Urinary bladder (tissue), 2 donors: ENCODE data around the gene ZFTA. TPM values are rescaled to one million over a fixed set of nuclear protein-coding genes. Genes with fewer than 3 reads are reported as not detected.

Experiments
- polyA plus RNA-seq: library from polyadenylated mRNA; stranded (reverse); fragments of 200-250 nt; gene quantifications from one replicate; pipeline ENCODE4 v1.2.3, GENCODE V29; 2013
- small RNA-seq: library from RNA; depleted of rRNA; stranded (forward); fragments of <200 nt; gene quantifications from one replicate; pipeline ENCODE3, GENCODE V24; 2014
- total RNA-seq: library from RNA; depleted of rRNA; stranded (reverse); fragments of >200 nt; gene quantifications from one replicate; pipeline ENCODE4 v1.2.3, GENCODE V29; 2014
- donor health status: healthy.

Gene ZFTA
- total and polyA plus RNA-seq, 2 donors, result 13.5 to 26.8 TPM

Small RNA genes lying within 50 kb of the gene (small RNA-seq; reads per million reads assigned to genes)
- not detected for gene RN7SL596P

Other genes starting within 250 kb of the ZFTA start
- gene PLAAT4, start 232.0 kb downstream of the ZFTA start, total RNA-seq, result 9.4 TPM
- gene PLAAT4, start 232.0 kb downstream of the ZFTA start, polyA plus RNA-seq, result 37.4 TPM
- not detected for gene PLAAT2, start 205.4 kb downstream of the ZFTA start, total RNA-seq
- gene PLAAT2, start 205.4 kb downstream of the ZFTA start, polyA plus RNA-seq, result not detected
- 5.3 TPM for gene PLAAT3, start 154.3 kb downstream of the ZFTA start, total RNA-seq
- 61.2 TPM for gene PLAAT3, start 154.3 kb downstream of the ZFTA start, polyA plus RNA-seq
- 145 TPM for gene ATL3, start 97.4 kb downstream of the ZFTA start, total RNA-seq
- gene ATL3, start 97.4 kb downstream of the ZFTA start, polyA plus RNA-seq, result 34.7 TPM
- gene RTN3, start 87.3 kb downstream of the ZFTA start, total RNA-seq, result 79.8 TPM
- 92.8 TPM for gene RTN3, start 87.3 kb downstream of the ZFTA start, polyA plus RNA-seq
- gene SPINDOC, start 44.7 kb upstream of the ZFTA start, total RNA-seq, result 8.2 TPM
- 19.0 TPM for gene SPINDOC, start 44.7 kb upstream of the ZFTA start, polyA plus RNA-seq
- 13.1 TPM for gene MARK2, start 70.3 kb upstream of the ZFTA start, total RNA-seq
- gene MARK2, start 70.3 kb upstream of the ZFTA start, polyA plus RNA-seq, result 21.6 TPM
- gene RCOR2, start 148.4 kb upstream of the ZFTA start, total RNA-seq, result 1.9 TPM
- 2.0 TPM for gene RCOR2, start 148.4 kb upstream of the ZFTA start, polyA plus RNA-seq
- gene NAA40, start 170.2 kb upstream of the ZFTA start, total RNA-seq, result 13.6 TPM
- 8.2 TPM for gene NAA40, start 170.2 kb upstream of the ZFTA start, polyA plus RNA-seq
- gene COX8A, start 205.8 kb upstream of the ZFTA start, total RNA-seq, result 255 TPM
- 851 TPM for gene COX8A, start 205.8 kb upstream of the ZFTA start, polyA plus RNA-seq
- gene OTUB1, start 217.7 kb upstream of the ZFTA start, total RNA-seq, result 19.5 TPM
- 78.9 TPM for gene OTUB1, start 217.7 kb upstream of the ZFTA start, polyA plus RNA-seq